ENCODE measurements around the gene A2ML1. TPM values are rescaled to one million over a fixed set of nuclear protein-coding genes. Genes with fewer than 3 reads are reported as not detected.

A2ML1 gene
- total RNA-seq, 1 donor from 2014 or later, result not detected

DNA sequence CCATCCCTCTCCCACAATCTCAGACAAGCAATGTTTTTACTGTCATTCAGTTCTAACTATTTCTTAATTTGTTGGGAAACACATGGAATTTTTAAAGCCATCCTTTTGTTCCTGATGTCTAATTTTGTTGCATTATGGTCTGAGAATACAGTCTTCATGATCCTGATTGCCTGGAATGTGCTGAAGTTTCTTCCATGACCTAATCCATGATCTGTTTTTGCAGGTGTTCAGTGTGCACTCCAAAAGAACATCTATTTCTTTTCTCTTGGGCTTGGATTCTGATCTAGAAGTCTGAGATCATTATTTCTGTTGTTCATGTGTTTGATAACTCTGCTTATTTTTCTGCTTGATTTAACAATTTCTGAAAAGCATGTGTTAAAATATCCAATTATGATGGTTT lies 48.6 kb downstream of the A2ML1 start:
- Mint-ChIP-seq H3K27ac (no peak overlapping the region), H3K9me3 (no peaks in the 10 kb centered on the region), H3K4me1 (no peaks in the 10 kb centered on the region), H3K36me3 (ENCODE audit: low read depth) (no peaks in the 10 kb centered on the region), H3K4me3 (no peak overlapping the region), H3K27me3 (no peaks in the 10 kb centered on the region)
- DNase-seq (no peak), ATAC-seq (ENCODE audit: low read depth) (no peak)
- ChIA-PET POLR2A (no interaction called here), CTCF (no interaction called here)
- TF ChIP-seq, protein P1, sequence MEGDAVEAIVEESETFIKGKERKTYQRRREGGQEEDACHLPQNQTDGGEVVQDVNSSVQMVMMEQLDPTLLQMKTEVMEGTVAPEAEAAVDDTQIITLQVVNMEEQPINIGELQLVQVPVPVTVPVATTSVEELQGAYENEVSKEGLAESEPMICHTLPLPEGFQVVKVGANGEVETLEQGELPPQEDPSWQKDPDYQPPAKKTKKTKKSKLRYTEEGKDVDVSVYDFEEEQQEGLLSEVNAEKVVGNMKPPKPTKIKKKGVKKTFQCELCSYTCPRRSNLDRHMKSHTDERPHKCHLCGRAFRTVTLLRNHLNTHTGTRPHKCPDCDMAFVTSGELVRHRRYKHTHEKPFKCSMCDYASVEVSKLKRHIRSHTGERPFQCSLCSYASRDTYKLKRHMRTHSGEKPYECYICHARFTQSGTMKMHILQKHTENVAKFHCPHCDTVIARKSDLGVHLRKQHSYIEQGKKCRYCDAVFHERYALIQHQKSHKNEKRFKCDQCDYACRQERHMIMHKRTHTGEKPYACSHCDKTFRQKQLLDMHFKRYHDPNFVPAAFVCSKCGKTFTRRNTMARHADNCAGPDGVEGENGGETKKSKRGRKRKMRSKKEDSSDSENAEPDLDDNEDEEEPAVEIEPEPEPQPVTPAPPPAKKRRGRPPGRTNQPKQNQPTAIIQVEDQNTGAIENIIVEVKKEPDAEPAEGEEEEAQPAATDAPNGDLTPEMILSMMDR (IDR thresholded peaks at IDR 0.05), result no peak
- intact Hi-C loops (cut with micrococcal nuclease), result no loop called here

DNA sequence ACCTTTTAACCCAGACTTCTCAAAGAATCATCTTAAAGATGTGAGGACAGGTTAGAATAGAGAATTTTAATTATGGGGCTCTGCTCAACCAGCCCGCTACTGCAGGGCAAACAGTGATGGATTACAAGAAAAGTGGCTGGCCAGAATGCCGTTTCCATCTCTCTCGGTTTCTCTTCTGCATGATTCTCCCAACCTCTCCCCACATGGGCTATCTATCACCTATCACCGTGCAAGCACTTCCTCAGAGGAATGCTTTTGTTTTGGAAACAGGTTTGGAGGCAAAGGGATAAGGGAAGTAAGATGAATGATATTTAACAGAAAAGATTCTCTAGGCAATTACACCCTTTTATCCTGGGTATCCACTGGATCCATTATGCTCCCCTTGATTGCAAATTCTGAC lies 54.5 kb downstream of the A2ML1 start:
- intact Hi-C loops (cut with micrococcal nuclease), result no loop called here
- Mint-ChIP-seq H3K4me1 (no peaks in the 10 kb centered on the region), H3K27ac (no peak overlapping the region), H3K4me3 (no peak overlapping the region), H3K27me3 (peaks cover 4% of the 10 kb centered on the region), H3K9me3 (no peaks in the 10 kb centered on the region), H3K36me3 (ENCODE audit: low read depth) (no peaks in the 10 kb centered on the region)
- CTCF ChIA-PET, result no interaction called here
- DNase-seq (no peak), ATAC-seq (ENCODE audit: low read depth) (no peak)
- TF ChIP-seq, protein P1 (IDR thresholded peaks at IDR 0.05), result no peak
- POLR2A ChIA-PET, result no interaction called here

- DNase-seq (no peak), ATAC-seq (ENCODE audit: low read depth) (no peak)
- CTCF ChIA-PET, result interaction anchor here (1.0 kb wide), 1 partner anchor 206 kb away, joined by 3 read pairs; no protein-coding TSS in a partner anchor
- no peak overlapping the region for H3K27ac Mint-ChIP-seq
- POLR2A ChIA-PET, result interaction anchor here (0.7 kb wide), 1 partner anchor 11 kb away, joined by 7 read pairs; no protein-coding TSS in a partner anchor
- TF ChIP-seq, protein P1 (IDR thresholded peaks at IDR 0.05), result no peak
- H3K4me3 Mint-ChIP-seq, result no peak overlapping the region
- H3K9me3 Mint-ChIP-seq, result peaks cover 2% of the 10 kb centered on the region
- no peaks in the 10 kb centered on the region for H3K36me3 Mint-ChIP-seq (ENCODE audit: low read depth)
- H3K27me3 Mint-ChIP-seq, result peaks cover 9% of the 10 kb centered on the region
- intact Hi-C loops (cut with micrococcal nuclease), result no loop called here
- peaks cover 5% of the 10 kb centered on the region for H3K4me1 Mint-ChIP-seq
Measured at GRCh38 chr12:8886502-8887284, 64.3 kb downstream of the A2ML1 start.

DNA sequence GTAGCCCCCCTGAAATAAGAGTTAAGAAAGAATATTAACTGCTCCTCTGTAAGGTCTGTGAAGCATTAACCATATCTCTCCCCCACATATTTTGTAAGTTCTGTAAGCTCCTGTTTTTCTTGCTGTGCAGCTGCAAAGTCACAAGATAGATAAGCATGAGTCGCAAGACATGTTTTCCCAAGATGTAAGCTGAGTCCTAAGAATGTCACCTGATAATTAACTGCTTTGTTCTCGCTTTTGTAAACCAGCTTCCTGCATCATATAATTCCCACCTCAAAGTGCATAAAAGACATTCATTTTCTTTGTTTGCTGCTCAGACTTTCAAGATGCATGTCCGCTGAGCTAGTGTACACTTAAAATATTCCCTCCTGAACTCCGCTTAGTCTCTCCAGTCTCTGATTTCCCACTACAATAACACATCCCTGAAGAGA lies 64.9 kb downstream of the A2ML1 start:
- no peaks in the 10 kb centered on the region for H3K36me3 Mint-ChIP-seq (ENCODE audit: low read depth)
- no peak overlapping the region for H3K27ac Mint-ChIP-seq
- CTCF ChIA-PET, result interaction anchor here (1.0 kb wide), 1 partner anchor 206 kb away, joined by 3 read pairs; no protein-coding TSS in a partner anchor
- no peak for ATAC-seq (ENCODE audit: low read depth)
- H3K9me3 Mint-ChIP-seq, result peaks cover 2% of the 10 kb centered on the region
- peaks cover 9% of the 10 kb centered on the region for H3K27me3 Mint-ChIP-seq
- no peak overlapping the region for H3K4me3 Mint-ChIP-seq
- TF ChIP-seq, protein P1 (IDR thresholded peaks at IDR 0.05), result no peak
- POLR2A ChIA-PET, result no interaction called here
- intact Hi-C loops (cut with micrococcal nuclease), result no loop called here
- DNase-seq, result no peak
- peaks cover 5% of the 10 kb centered on the region for H3K4me1 Mint-ChIP-seq

- TF ChIP-seq, protein P1 (IDR thresholded peaks at IDR 0.05), result peak; percentile 96
- H3K27me3 Mint-ChIP-seq, result peaks cover 2% of the 10 kb centered on the region
- intact Hi-C loops (cut with micrococcal nuclease), result loop anchor here (1.0 to 2.0 kb wide), 5 partner anchors 58 to 346 kb away; partner anchors contain the start of gene M6PR
- POLR2A ChIA-PET, result interaction anchor here (0.5 kb wide), 1 partner anchor 233 kb away, joined by 4 read pairs; no protein-coding TSS in a partner anchor
- H3K27ac Mint-ChIP-seq, result peak overlapping the region; percentile 43
- H3K4me1 Mint-ChIP-seq, result peaks cover 5% of the 10 kb centered on the region
- H3K4me3 Mint-ChIP-seq, result peak overlapping the region; percentile 83
- DNase-seq (no peak), ATAC-seq (ENCODE audit: low read depth) (peak; percentile 87)
- CTCF ChIA-PET, result interaction anchor here (0.6 to 3.0 kb wide), 33 partner anchors 11 to 346 kb away, joined by 3 to 36 read pairs (median 4); partner anchors contain the start of genes M6PR and RIMKLB
- H3K36me3 Mint-ChIP-seq (ENCODE audit: low read depth), result no peaks in the 10 kb centered on the region
- H3K9me3 Mint-ChIP-seq, result no peaks in the 10 kb centered on the region
Measured at GRCh38 chr12:8890313-8891085, 68.1 kb downstream of the A2ML1 start.

Data from activated B cell treated with CpG ODN at 0.5 μM for 24 hours (primary cell).